Neural cell (in vitro differentiated cells): Measurements from ENCODE around the gene ANKS1A. TPM values are rescaled to one million over a fixed set of nuclear protein-coding genes. Genes with fewer than 3 reads are reported as not detected.

Experiments used
- H2AFZ ChIP-seq: fragments of 200-600, 300-800 bp; sonication (generic), shearing (Covaris generic); 2 replicates; pipeline ENCODE4 v1.6.0; 2014; ENCODE audit warnings: low read depth, mild to moderate bottlenecking, antibody characterized with exemption, low read length, moderate library complexity
- H3F3A ChIP-seq: fragments of 200-600 bp; shearing (Covaris generic); 2 replicates; pipeline ENCODE4 v1.6.1; 2016; ENCODE audit warnings: mild to moderate bottlenecking, moderate library complexity, mixed read lengths, antibody characterized with exemption, low read length; ENCODE audit not compliant: insufficient read depth, poor library complexity, severe bottlenecking
- H3K27ac ChIP-seq: fragments of 200-600, 300-800 bp; sonication (generic), shearing (Covaris generic); 2 replicates; pipeline ENCODE4 v1.5.1; 2014; ENCODE audit warnings: mild to moderate bottlenecking, low read length, moderate library complexity
- H3K27me3 ChIP-seq: fragments of 300-800, 200-600 bp; sonication (generic), shearing (Covaris generic); 2 replicates; pipeline ENCODE4 v1.6.0; 2014; ENCODE audit warnings: mild to moderate bottlenecking, low read depth, low read length, moderate library complexity; ENCODE audit not compliant: insufficient read depth
- H3K36me3 ChIP-seq: fragments of 300-800, 200-600 bp; sonication (generic), shearing (Covaris generic); 2 replicates; pipeline ENCODE4 v1.5.1; 2014; ENCODE audit warnings: mild to moderate bottlenecking, antibody characterized with exemption, low read length, moderate library complexity; ENCODE audit not compliant: insufficient read depth
- H3K4me2 ChIP-seq: fragments of 300-800, 200-600 bp; sonication (generic), shearing (Covaris generic); 2 replicates; pipeline ENCODE4 v1.6.0; 2014; ENCODE audit warnings: mild to moderate bottlenecking, low read length
- H3K4me3 ChIP-seq: fragments of 300-800, 200-600 bp; sonication (generic), shearing (Covaris generic); 2 replicates; pipeline ENCODE4 v1.5.1; 2014; ENCODE audit warnings: mild to moderate bottlenecking, low read length, moderate library complexity
- H3K79me2 ChIP-seq: fragments of 200-600 bp; shearing (Covaris generic); replicated peaks from 2 replicates; pipeline ENCODE4 v1.6.0; 2014; ENCODE audit warnings: mild to moderate bottlenecking, low read length, moderate library complexity; ENCODE audit not compliant: insufficient read depth
- H3K9ac ChIP-seq: fragments of 300-800, 200-600 bp; sonication (generic), shearing (Covaris generic); 2 replicates; pipeline ENCODE4 v1.6.1; 2016; ENCODE audit warnings: mild to moderate bottlenecking, low read length, mixed read lengths
- H3K9me2 ChIP-seq: fragments of 200-600 bp; shearing (Covaris generic); 2 replicates; pipeline ENCODE4 v1.6.1; 2016; ENCODE audit warnings: mild to moderate bottlenecking, low read length, mixed read lengths; ENCODE audit not compliant: insufficient read depth
- H3K9me3 ChIP-seq: fragments of 200-600, 300-800 bp; sonication (generic), shearing (Covaris generic); 2 replicates; pipeline ENCODE4 v1.6.1; 2016; ENCODE audit warnings: mild to moderate bottlenecking, mixed run types, low read length, moderate library complexity, mixed read lengths
- H4K20me1 ChIP-seq: fragments of 200-600 bp; shearing (Covaris generic); 2 replicates; pipeline ENCODE4 v1.6.1; 2016; ENCODE audit warnings: mild to moderate bottlenecking, mixed run types; ENCODE audit not compliant: insufficient read depth
- CTCF ChIP-seq: fragments of 450-650 bp; IDR thresholded peaks from 2 replicates; pipeline ENCODE4 v1.5.1; 2014; ENCODE audit warnings: antibody characterized with exemption, mild to moderate bottlenecking, moderate library complexity; ENCODE audit not compliant: poor library complexity, severe bottlenecking
- EP300 ChIP-seq: fragments of 450-650 bp; conservative IDR thresholded peaks from 2 replicates; pipeline ENCODE4 v1.6.1; 2014; ENCODE audit warnings: antibody characterized with exemption, mild to moderate bottlenecking, moderate library complexity; ENCODE audit not compliant: poor library complexity, severe bottlenecking
- EZH2 ChIP-seq: fragments of 200-600, 300-800 bp; shearing (Covaris generic), sonication (generic); IDR thresholded peaks from 2 replicates; pipeline ENCODE4 v1.6.1; 2014; ENCODE audit warnings: antibody characterized with exemption, low read length, borderline replicate concordance, mild to moderate bottlenecking; ENCODE audit not compliant: insufficient read depth, poor library complexity, severe bottlenecking
- MXI1 ChIP-seq: fragments of 450-650 bp; conservative IDR thresholded peaks from 2 replicates; pipeline ENCODE4 v1.6.1; 2014; ENCODE audit warnings: antibody characterized with exemption, mild to moderate bottlenecking; ENCODE audit not compliant: poor library complexity, severe bottlenecking
- POLR2AphosphoS5 ChIP-seq: IDR thresholded peaks from 2 replicates; pipeline ENCODE4 v1.6.1; 2012
- REST ChIP-seq: IDR thresholded peaks from 2 replicates; pipeline ENCODE4 v1.6.1; 2012; ENCODE audit warnings: borderline replicate concordance
- SMC3 ChIP-seq: fragments of 450-650 bp; conservative IDR thresholded peaks from 2 replicates; pipeline ENCODE4 v1.6.1; 2014; ENCODE audit warnings: antibody characterized with exemption, mild to moderate bottlenecking, moderate library complexity; ENCODE audit not compliant: poor library complexity
- TAF1 ChIP-seq: IDR thresholded peaks from 2 replicates; pipeline ENCODE4 v1.6.1; 2012; ENCODE audit warnings: low read depth
- polyA plus RNA-seq: library from polyadenylated mRNA; depleted of rRNA; stranded (reverse); fragments of >200 nt; gene quantifications from 2 replicates; pipeline ENCODE4 v1.2.3, GENCODE V29; 2014

The ANKS1A gene
- polyA plus RNA-seq, 1 donor from 2014 or later = 22.6 TPM

- H3K79me2 ChIP-seq = no peaks in the 10 kb centered on the region
- H3K27ac ChIP-seq = no peak overlapping the region
- no peak for TF ChIP-seq SMC3
- TF ChIP-seq REST = no peak
- TF ChIP-seq CTCF = no peak
- H3K9ac ChIP-seq = no peak overlapping the region
- no peak overlapping the region for H3K4me3 ChIP-seq
- no peaks in the 10 kb centered on the region for H3K9me2 ChIP-seq
- H3K4me2 ChIP-seq = no peak overlapping the region
- no peaks in the 10 kb centered on the region for H3K9me3 ChIP-seq
- H2AFZ ChIP-seq = no peak overlapping the region
- H3F3A ChIP-seq = no peaks in the 10 kb centered on the region
- no peaks in the 10 kb centered on the region for H4K20me1 ChIP-seq
- no peaks in the 10 kb centered on the region for H3K27me3 ChIP-seq
- no peaks in the 10 kb centered on the region for H3K36me3 ChIP-seq
These were observed 28.3 kb upstream of the ANKS1A start for GRCh38 chr6:34860776-34861175.

GRCh38 chr6:34864007-34864406 lies 25.0 kb upstream of the ANKS1A start:
- no peak overlapping the region for H3K27ac ChIP-seq
- H3F3A ChIP-seq = no peaks in the 10 kb centered on the region
- no peaks in the 10 kb centered on the region for H3K79me2 ChIP-seq
- H3K4me2 ChIP-seq = no peak overlapping the region
- TF ChIP-seq POLR2AphosphoS5 (no peak), TAF1 (no peak), CTCF (no peak), MXI1 (no peak), REST (no peak), EP300 (no peak), EZH2 (no peak)
- no peaks in the 10 kb centered on the region for H3K27me3 ChIP-seq
- no peaks in the 10 kb centered on the region for H3K9me2 ChIP-seq
- H3K9ac ChIP-seq = no peak overlapping the region
- no peaks in the 10 kb centered on the region for H3K36me3 ChIP-seq
- no peak overlapping the region for H2AFZ ChIP-seq
- no peaks in the 10 kb centered on the region for H3K9me3 ChIP-seq
- no peaks in the 10 kb centered on the region for H4K20me1 ChIP-seq
- no peak overlapping the region for H3K4me3 ChIP-seq
